ENCODE results near the gene KIAA0930.

Gene KIAA0930

GRCh38 chr22:45205276-45205925 lies 35.3 kb downstream of the KIAA0930 start:
- no peak overlapping the region for H3K14ac ChIP-seq (ENCODE audit: low read length in 2 of 2)
- peaks cover 46 to 51% of the 10 kb centered on the region in 2 experiments for H3K36me3 ChIP-seq (ENCODE audit: control insufficient read depth in 1 of 2, insufficient read depth in 2 of 2, low read depth in 1 of 2, low read length in 2 of 2)
- WGBS: 98% methylated on average over 20 of the region's 20 CpGs

GRCh38 chr22:45204819-45205218 lies 35.9 kb downstream of the KIAA0930 start:
- 92% methylated on average over 14 of the region's 14 CpGs for WGBS
- no peak overlapping the region for H3K18ac ChIP-seq (ENCODE audit: low read depth in 1 of 2, low read length in 2 of 2)
- peaks cover 47% of the 10 kb centered on the region for H3K4me1 ChIP-seq (ENCODE audit: control insufficient read depth, insufficient read depth, low read depth, low read length)
- H3K14ac ChIP-seq (ENCODE audit: low read length in 2 of 2): no peak overlapping the region
- H4K8ac ChIP-seq (ENCODE audit: low read length): no peak overlapping the region
- H3K4ac ChIP-seq (ENCODE audit: low read depth in 1 of 2, low read length in 2 of 2): no peak overlapping the region
- no peak for DNase-seq
- H4K91ac ChIP-seq (ENCODE audit: low read length): no peak overlapping the region
- H3K27ac ChIP-seq (ENCODE audit: low read length, poor library complexity, severe bottlenecking): no peak overlapping the region
- H3K36me3 ChIP-seq (ENCODE audit: control insufficient read depth in 1 of 2, insufficient read depth in 2 of 2, low read depth in 1 of 2, low read length in 2 of 2): peaks cover 52 to 53% of the 10 kb centered on the region in 2 experiments
- peaks cover 12% of the 10 kb centered on the region for H3K79me1 ChIP-seq (replicated peaks; ENCODE audit: low read length, poor library complexity, severe bottlenecking)
- H2BK120ac ChIP-seq (ENCODE audit: low read depth, low read length): no peak overlapping the region
- H3K4me2 ChIP-seq (ENCODE audit: low read length, poor library complexity, severe bottlenecking): no peak overlapping the region
- H2AFZ ChIP-seq (ENCODE audit: low read depth, low read length): no peak overlapping the region
- H3K27me3 ChIP-seq (ENCODE audit: control insufficient read depth in 1 of 2, insufficient read depth in 1 of 2, low read length in 2 of 2): no peaks in the 10 kb centered on the region
- H3K9me3 ChIP-seq (ENCODE audit: control insufficient read depth, low read length): no peaks in the 10 kb centered on the region
- no peak overlapping the region for H3K23ac ChIP-seq (ENCODE audit: low read length in 2 of 2)
- H2BK5ac ChIP-seq (ENCODE audit: low read depth, low read length, poor library complexity, severe bottlenecking): no peak overlapping the region
- H2AK5ac ChIP-seq (ENCODE audit: low read length, severe bottlenecking): no peak overlapping the region
- H2BK15ac ChIP-seq (ENCODE audit: low read depth, poor library complexity, severe bottlenecking): no peak overlapping the region
- H3K4me3 ChIP-seq (ENCODE audit: insufficient read depth in 1 of 2, low read depth in 1 of 2, low read length in 2 of 2): no peak overlapping the region
- no peak overlapping the region for H3K9ac ChIP-seq (ENCODE audit: low read length)
- H2BK12ac ChIP-seq (ENCODE audit: low read length in 2 of 2): no peak overlapping the region

More at GRCh38 chr22:45205276-45205925, 35.3 kb downstream of the KIAA0930 start:
- no peak overlapping the region for H3K18ac ChIP-seq (ENCODE audit: low read depth in 1 of 2, low read length in 2 of 2)
- H2BK120ac ChIP-seq (ENCODE audit: low read depth, low read length): no peak overlapping the region
- no peaks in the 10 kb centered on the region for H3K27me3 ChIP-seq (ENCODE audit: control insufficient read depth in 1 of 2, insufficient read depth in 1 of 2, low read length in 2 of 2)
- H3K79me1 ChIP-seq (replicated peaks; ENCODE audit: low read length, poor library complexity, severe bottlenecking): peaks cover 11% of the 10 kb centered on the region
- no peak for DNase-seq
- H3K9ac ChIP-seq (ENCODE audit: low read length): no peak overlapping the region
- H3K4me1 ChIP-seq (ENCODE audit: control insufficient read depth, insufficient read depth, low read depth, low read length): peaks cover 46% of the 10 kb centered on the region
- no peak overlapping the region for H2BK15ac ChIP-seq (ENCODE audit: low read depth, poor library complexity, severe bottlenecking)
- H3K9me3 ChIP-seq (ENCODE audit: control insufficient read depth, low read length): no peaks in the 10 kb centered on the region
- no peak overlapping the region for H4K8ac ChIP-seq (ENCODE audit: low read length)
- no peak overlapping the region for H3K4me2 ChIP-seq (ENCODE audit: low read length, poor library complexity, severe bottlenecking)
- H3K27ac ChIP-seq (ENCODE audit: low read length, poor library complexity, severe bottlenecking): no peak overlapping the region
- H3K4me3 ChIP-seq (ENCODE audit: insufficient read depth in 1 of 2, low read depth in 1 of 2, low read length in 2 of 2): no peak overlapping the region
- no peak overlapping the region for H4K91ac ChIP-seq (ENCODE audit: low read length)
- no peak overlapping the region for H2BK5ac ChIP-seq (ENCODE audit: low read depth, low read length, poor library complexity, severe bottlenecking)
- H2BK12ac ChIP-seq (ENCODE audit: low read length in 2 of 2): no peak overlapping the region
- H2AFZ ChIP-seq (ENCODE audit: low read depth, low read length): no peak overlapping the region
- no peak overlapping the region for H2AK5ac ChIP-seq (ENCODE audit: low read length, severe bottlenecking)
- no peak overlapping the region for H3K4ac ChIP-seq (ENCODE audit: low read depth in 1 of 2, low read length in 2 of 2)
- no peak overlapping the region for H3K23ac ChIP-seq (ENCODE audit: low read length in 2 of 2)

GRCh38 chr22:45204241-45204640 lies 36.5 kb downstream of the KIAA0930 start:
- no peak overlapping the region for H3K18ac ChIP-seq (ENCODE audit: low read depth in 1 of 2, low read length in 2 of 2)
- H2AFZ ChIP-seq (ENCODE audit: low read depth, low read length): no peak overlapping the region
- peaks cover 58% of the 10 kb centered on the region in 2 experiments for H3K36me3 ChIP-seq (ENCODE audit: control insufficient read depth in 1 of 2, insufficient read depth in 2 of 2, low read depth in 1 of 2, low read length in 2 of 2)
- no peak overlapping the region for H2AK5ac ChIP-seq (ENCODE audit: low read length, severe bottlenecking)
- no peak overlapping the region for H3K4me3 ChIP-seq (ENCODE audit: insufficient read depth in 1 of 2, low read depth in 1 of 2, low read length in 2 of 2)
- peak overlapping the region in 1 of 2 experiments; percentile 0 for H2BK12ac ChIP-seq (ENCODE audit: low read length in 2 of 2)
- no peak for DNase-seq
- no peak overlapping the region for H3K27ac ChIP-seq (ENCODE audit: low read length, poor library complexity, severe bottlenecking)
- no peak overlapping the region for H3K14ac ChIP-seq (ENCODE audit: low read length in 2 of 2)
- peaks cover 11% of the 10 kb centered on the region for H3K79me1 ChIP-seq (replicated peaks; ENCODE audit: low read length, poor library complexity, severe bottlenecking)
- H3K9ac ChIP-seq (ENCODE audit: low read length): no peak overlapping the region
- no peaks in the 10 kb centered on the region for H3K27me3 ChIP-seq (ENCODE audit: control insufficient read depth in 1 of 2, insufficient read depth in 1 of 2, low read length in 2 of 2)
- H3K9me3 ChIP-seq (ENCODE audit: control insufficient read depth, low read length): no peaks in the 10 kb centered on the region
- peaks cover 41% of the 10 kb centered on the region for H3K4me1 ChIP-seq (ENCODE audit: control insufficient read depth, insufficient read depth, low read depth, low read length)
- H3K23ac ChIP-seq (ENCODE audit: low read length in 2 of 2): no peak overlapping the region
- H4K91ac ChIP-seq (ENCODE audit: low read length): peak overlapping the region; percentile 0
- H3K4me2 ChIP-seq (ENCODE audit: low read length, poor library complexity, severe bottlenecking): no peak overlapping the region
- no peak overlapping the region for H4K8ac ChIP-seq (ENCODE audit: low read length)
- 86% methylated on average over 13 of the region's 13 CpGs for whole genome bisulfite sequencing
- no peak overlapping the region for H3K4ac ChIP-seq (ENCODE audit: low read depth in 1 of 2, low read length in 2 of 2)
- H2BK15ac ChIP-seq (ENCODE audit: low read depth, poor library complexity, severe bottlenecking): no peak overlapping the region
- no peak overlapping the region for H2BK5ac ChIP-seq (ENCODE audit: low read depth, low read length, poor library complexity, severe bottlenecking)
- no peak overlapping the region for H2BK120ac ChIP-seq (ENCODE audit: low read depth, low read length)

- no peak overlapping the region for H3K4ac ChIP-seq (ENCODE audit: low read depth in 1 of 2, low read length in 2 of 2)
- no peaks in the 10 kb centered on the region for H3K27me3 ChIP-seq (ENCODE audit: control insufficient read depth in 1 of 2, insufficient read depth in 1 of 2, low read length in 2 of 2)
- H2BK15ac ChIP-seq (ENCODE audit: low read depth, poor library complexity, severe bottlenecking): no peak overlapping the region
- no peak overlapping the region for H2BK120ac ChIP-seq (ENCODE audit: low read depth, low read length)
- no peak overlapping the region for H3K9ac ChIP-seq (ENCODE audit: low read length)
- no peak overlapping the region for H3K14ac ChIP-seq (ENCODE audit: low read length in 2 of 2)
- H3K4me1 ChIP-seq (ENCODE audit: control insufficient read depth, insufficient read depth, low read depth, low read length): peaks cover 33% of the 10 kb centered on the region
- no peak overlapping the region for H2AFZ ChIP-seq (ENCODE audit: low read depth, low read length)
- no peak for DNase-seq
- H3K79me1 ChIP-seq (replicated peaks; ENCODE audit: low read length, poor library complexity, severe bottlenecking): peaks cover 11% of the 10 kb centered on the region
- H3K4me2 ChIP-seq (ENCODE audit: low read length, poor library complexity, severe bottlenecking): no peak overlapping the region
- no peak overlapping the region for H2BK5ac ChIP-seq (ENCODE audit: low read depth, low read length, poor library complexity, severe bottlenecking)
- no peak overlapping the region for H4K8ac ChIP-seq (ENCODE audit: low read length)
- H3K23ac ChIP-seq (ENCODE audit: low read length in 2 of 2): no peak overlapping the region
- no peaks in the 10 kb centered on the region for H3K9me3 ChIP-seq (ENCODE audit: control insufficient read depth, low read length)
- no peak overlapping the region for H3K4me3 ChIP-seq (ENCODE audit: insufficient read depth in 1 of 2, low read depth in 1 of 2, low read length in 2 of 2)
- peaks cover 64 to 66% of the 10 kb centered on the region in 2 experiments for H3K36me3 ChIP-seq (ENCODE audit: control insufficient read depth in 1 of 2, insufficient read depth in 2 of 2, low read depth in 1 of 2, low read length in 2 of 2)
- peak overlapping the region; percentile 23 for H4K91ac ChIP-seq (ENCODE audit: low read length)
- no peak overlapping the region for H2AK5ac ChIP-seq (ENCODE audit: low read length, severe bottlenecking)
- no peak overlapping the region for H3K27ac ChIP-seq (ENCODE audit: low read length, poor library complexity, severe bottlenecking)
- WGBS: 96% methylated on average over 40 of the region's 40 CpGs
- H2BK12ac ChIP-seq (ENCODE audit: low read length in 2 of 2): peak overlapping the region in 1 of 2 experiments; percentile 0
- peak overlapping the region in 1 of 2 experiments; percentile 16 for H3K18ac ChIP-seq (ENCODE audit: low read depth in 1 of 2, low read length in 2 of 2)
These were observed 37.3 kb downstream of the KIAA0930 start for GRCh38 chr22:45203150-45203951.

Data from mesenchymal stem cell (in vitro differentiated cells and primary cell).